Measurements from ENCODE around the gene TNPO1.
"Not testable (repeated sequence)": the region's sequence is repeated elsewhere in the genome, so short reads cannot be mapped to it uniquely, and the experiment has no call there.

TNPO1 gene

GRCh38 chr5:72816284-72817075 lies at the start of gene TNPO1:
TSS of gene TNPO1 (plus strand) at chr5:72816661. CDS start at chr5:72816738, 77 bp downstream.
- DNase-seq: no peak

- DNase-seq: no peak
Observed at GRCh38 chr5:72767289-72768010, 49.0 kb upstream of the TNPO1 start.

- DNase-seq: no peak
Observed at GRCh38 chr5:72770266-72770665, 46.2 kb upstream of the TNPO1 start.

GRCh38 chr5:72776684-72777083 lies 39.8 kb upstream of the TNPO1 start:
- no peak for DNase-seq

GRCh38 chr5:72779520-72779919 lies 36.9 kb upstream of the TNPO1 start:
- DNase-seq: no peak

- DNase-seq: no peak
Observed at GRCh38 chr5:72783354-72783753, 33.1 kb upstream of the TNPO1 start.

GRCh38 chr5:72784129-72784528 lies 32.3 kb upstream of the TNPO1 start:
- no peak for DNase-seq

GRCh38 chr5:72785801-72786200 lies 30.7 kb upstream of the TNPO1 start:
- DNase-seq: no peak

GRCh38 chr5:72786676-72787075 lies 29.8 kb upstream of the TNPO1 start:
- DNase-seq: no peak

- no peak for DNase-seq
Observed at GRCh38 chr5:72788866-72789505, 27.5 kb upstream of the TNPO1 start.

- DNase-seq: no peak
Observed at GRCh38 chr5:72790186-72790585, 26.3 kb upstream of the TNPO1 start.

- not testable (repeated sequence) for DNase-seq
Observed at GRCh38 chr5:72792662-72793061, 23.8 kb upstream of the TNPO1 start.

GRCh38 chr5:72796001-72796400 lies 20.5 kb upstream of the TNPO1 start:
- DNase-seq: no peak

- no peak for DNase-seq
Observed at GRCh38 chr5:72799721-72800120, 16.7 kb upstream of the TNPO1 start.

- not testable (repeated sequence) for DNase-seq
Observed at GRCh38 chr5:72808637-72809036, 7.8 kb upstream of the TNPO1 start.

- no peak for DNase-seq
Observed at GRCh38 chr5:72811849-72812248, 4.6 kb upstream of the TNPO1 start.

- DNase-seq: no peak
Observed at GRCh38 chr5:72812488-72812887, 4.0 kb upstream of the TNPO1 start.

- no peak for DNase-seq
Observed at GRCh38 chr5:72814104-72814503, 2.4 kb upstream of the TNPO1 start.

- no peak for DNase-seq
Observed at GRCh38 chr5:72814864-72815263, 1.6 kb upstream of the TNPO1 start.

GRCh38 chr5:72815580-72816283 lies 729 bp upstream of the TNPO1 start:
- DNase-seq: no peak

- no peak for DNase-seq
Observed at GRCh38 chr5:72817076-72817481, 618 bp downstream of the TNPO1 start.

- no peak for DNase-seq
Observed at GRCh38 chr5:72817671-72818266, 1.3 kb downstream of the TNPO1 start.
